GM10266 (cell line): ENCODE measurements around the gene CLIP3.
A peak's percentile ranks its signal among the peaks of the same experiment; 100 is the strongest.

Source experiments
- DNase-seq: peaks from one replicate; pipeline ENCODE4 v3.0.0; 2012; ENCODE audit errors: extremely low spot score
- TF ChIP-seq, protein P1 (sequence below): IDR thresholded peaks from 2 replicates; pipeline ENCODE4 v1.5.1; 2012; ENCODE audit warnings: mild to moderate bottlenecking, low read depth; ENCODE audit not compliant: control insufficient read depth, insufficient read depth; ENCODE audit errors: missing control alignments

Gene CLIP3

DNA sequence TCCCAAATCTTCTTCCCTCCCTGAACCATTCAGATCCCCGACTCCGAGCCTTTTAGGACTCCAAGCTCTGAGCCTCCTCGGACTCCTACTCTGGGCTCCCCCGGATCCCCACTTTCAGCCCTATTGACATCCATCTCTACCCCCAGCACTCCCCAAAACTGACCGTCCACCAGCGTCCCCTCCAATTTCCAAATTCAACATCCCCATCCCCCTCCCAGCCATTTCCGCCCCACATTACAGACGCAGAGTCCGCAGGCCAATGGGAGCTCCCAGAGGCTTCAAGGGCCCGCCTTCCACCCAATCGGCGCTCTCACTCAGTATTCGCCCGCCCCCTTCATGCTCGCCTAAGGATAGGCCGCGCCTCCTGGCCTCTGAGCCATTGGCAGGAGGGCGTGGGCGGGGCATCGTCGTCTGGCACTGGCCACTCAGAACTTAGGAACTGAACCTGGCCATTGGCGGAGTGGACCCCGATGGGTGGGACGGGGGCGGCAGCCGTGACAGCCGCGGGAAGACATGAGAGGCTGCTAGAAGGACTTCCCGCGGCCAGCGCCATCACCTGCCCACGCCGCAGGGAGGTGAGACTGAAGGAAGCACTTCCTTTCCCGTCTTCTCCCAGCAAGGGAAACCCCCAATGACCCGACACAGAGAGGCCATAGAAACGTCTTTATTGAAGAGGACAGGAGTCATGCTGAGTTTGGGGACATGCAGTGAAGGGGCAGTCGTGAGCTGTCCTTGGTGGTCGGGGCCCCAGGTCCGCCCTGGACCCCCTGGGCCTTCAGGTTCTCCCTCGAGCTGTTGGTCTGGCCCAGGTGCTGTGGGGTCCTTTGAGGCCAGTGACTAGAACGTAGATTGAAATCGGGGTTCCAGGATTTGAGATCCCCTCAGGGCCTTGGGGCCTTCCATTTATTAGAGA is 18.4 kb downstream of the CLIP3 start, which contains the start of gene ALKBH6:
TSS of gene ALKBH6 (minus strand) at position 202 of the 913 bp plus-strand sequence. CDS start 816 bp downstream, outside the sequence.
- peak; percentile 99 for DNase-seq
- TF ChIP-seq, protein P1, sequence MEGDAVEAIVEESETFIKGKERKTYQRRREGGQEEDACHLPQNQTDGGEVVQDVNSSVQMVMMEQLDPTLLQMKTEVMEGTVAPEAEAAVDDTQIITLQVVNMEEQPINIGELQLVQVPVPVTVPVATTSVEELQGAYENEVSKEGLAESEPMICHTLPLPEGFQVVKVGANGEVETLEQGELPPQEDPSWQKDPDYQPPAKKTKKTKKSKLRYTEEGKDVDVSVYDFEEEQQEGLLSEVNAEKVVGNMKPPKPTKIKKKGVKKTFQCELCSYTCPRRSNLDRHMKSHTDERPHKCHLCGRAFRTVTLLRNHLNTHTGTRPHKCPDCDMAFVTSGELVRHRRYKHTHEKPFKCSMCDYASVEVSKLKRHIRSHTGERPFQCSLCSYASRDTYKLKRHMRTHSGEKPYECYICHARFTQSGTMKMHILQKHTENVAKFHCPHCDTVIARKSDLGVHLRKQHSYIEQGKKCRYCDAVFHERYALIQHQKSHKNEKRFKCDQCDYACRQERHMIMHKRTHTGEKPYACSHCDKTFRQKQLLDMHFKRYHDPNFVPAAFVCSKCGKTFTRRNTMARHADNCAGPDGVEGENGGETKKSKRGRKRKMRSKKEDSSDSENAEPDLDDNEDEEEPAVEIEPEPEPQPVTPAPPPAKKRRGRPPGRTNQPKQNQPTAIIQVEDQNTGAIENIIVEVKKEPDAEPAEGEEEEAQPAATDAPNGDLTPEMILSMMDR = peak; percentile 11

DNA sequence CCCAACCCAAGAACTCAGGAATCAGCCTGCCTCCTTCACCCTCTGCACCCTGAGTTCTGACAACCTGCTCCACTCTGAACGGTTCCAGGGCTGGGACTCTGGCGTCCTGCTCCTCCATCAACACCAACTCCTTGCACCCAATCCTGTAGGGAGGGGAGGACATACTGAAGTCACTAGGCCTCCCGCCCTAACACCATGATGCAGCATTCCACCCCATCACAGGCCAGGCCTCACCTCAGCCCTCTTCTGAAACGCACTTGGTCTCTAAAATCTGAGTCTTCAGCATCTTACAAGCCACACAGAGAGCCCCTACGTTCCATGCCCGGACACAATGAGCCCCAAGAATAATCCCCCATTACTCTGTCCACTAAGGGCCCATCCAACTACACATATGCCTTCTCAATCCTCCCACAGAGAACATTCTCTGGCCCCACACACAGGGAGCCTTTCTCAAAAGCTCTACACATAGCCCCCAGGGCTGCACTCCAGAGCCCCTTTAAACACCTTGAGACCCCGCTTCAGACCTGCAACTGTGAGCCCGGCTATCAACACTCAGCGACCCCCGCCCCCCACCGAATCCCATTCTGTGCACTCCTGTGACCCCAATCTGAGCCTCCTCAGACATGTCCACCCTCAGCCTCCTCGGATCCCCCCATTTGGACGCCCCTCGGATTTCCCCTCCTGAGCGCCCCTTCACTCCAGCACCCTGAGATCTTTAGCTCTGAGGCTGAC is 19.2 kb downstream of the CLIP3 start:
- TF ChIP-seq, protein P1 = no peak
- no peak for DNase-seq

DNA sequence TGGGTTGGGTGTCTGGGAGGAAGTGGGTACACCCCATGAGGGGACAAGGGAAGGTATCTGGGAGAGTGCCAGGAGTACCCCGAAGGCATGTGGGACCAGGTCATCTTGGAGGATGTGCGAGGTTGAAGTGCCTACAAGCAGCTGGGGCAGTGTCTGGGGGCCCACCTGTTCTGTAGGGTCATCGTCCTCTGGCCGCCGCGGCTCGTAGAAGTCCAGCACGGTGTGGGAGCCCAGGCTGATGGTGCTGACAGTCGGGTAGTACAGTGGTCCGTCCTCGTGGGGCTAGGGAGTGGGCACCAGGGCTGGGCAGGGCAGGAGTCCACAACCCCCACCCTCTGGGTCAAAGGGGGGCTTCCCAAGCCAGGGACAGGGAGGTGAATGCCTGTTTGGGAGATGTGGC is 22.3 kb downstream of the CLIP3 start:
- no peak for DNase-seq
- TF ChIP-seq, protein P1 = no peak

DNA sequence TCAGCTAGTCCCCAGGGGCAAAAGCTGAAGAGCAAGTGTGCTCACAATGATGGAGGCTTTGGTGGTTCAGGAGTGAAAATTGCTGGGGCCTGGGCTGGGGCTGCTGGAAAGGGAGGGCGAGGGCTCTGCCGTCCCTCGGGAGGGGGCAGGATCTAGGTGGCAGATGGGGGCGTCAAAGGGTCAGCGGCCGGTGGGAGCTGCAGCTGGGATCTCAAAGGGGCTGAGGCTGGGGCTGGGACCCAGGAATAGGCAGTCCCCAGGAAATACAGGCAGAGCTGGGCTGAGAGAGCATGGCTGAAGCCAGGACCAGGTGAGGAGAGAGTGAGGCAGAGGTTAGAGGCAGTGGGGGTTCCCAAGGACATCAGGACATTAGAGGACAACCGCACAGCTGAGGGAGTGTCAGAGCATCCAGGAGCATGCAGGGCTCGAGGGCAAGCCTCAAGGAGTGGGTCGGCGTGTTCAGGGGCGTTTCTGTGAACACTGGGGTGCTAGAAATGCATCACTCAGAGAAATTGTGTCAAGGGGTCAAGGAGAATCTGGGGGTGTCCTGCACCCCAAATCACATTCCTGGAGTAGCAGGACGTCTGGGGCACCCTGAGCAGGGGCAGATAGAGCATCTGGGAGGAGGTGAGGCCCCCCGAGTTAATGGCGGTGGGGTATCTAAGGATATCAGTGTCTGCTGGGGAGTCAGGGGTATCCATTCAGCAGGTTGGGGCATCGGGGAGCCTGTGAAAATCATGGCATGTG is 22.9 kb downstream of the CLIP3 start:
- TF ChIP-seq, protein P1 = no peak
- DNase-seq = no peak

DNA sequence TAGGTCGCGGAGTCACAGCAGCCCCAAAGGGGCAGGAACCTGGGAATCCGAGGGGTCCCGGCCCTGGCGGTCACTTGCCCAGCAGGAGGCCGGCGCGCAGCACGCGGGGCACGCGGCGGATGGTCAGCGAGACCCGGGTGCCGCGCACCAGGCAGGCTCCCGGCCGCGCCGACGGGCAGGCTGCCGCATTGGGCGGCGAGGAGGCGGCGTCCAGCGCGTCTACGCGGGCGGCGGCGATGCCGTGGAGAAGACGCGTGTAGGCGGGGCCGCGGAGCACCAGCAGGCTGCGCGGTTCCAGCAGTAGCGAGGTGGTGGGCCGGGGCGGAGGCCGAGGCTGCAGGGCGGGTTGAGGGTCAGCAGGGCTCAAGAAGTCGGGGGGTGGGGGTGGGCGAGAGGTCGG is 23.5 kb downstream of the CLIP3 start:
- TF ChIP-seq, protein P1 = no peak
- peak; percentile 76 for DNase-seq

DNA sequence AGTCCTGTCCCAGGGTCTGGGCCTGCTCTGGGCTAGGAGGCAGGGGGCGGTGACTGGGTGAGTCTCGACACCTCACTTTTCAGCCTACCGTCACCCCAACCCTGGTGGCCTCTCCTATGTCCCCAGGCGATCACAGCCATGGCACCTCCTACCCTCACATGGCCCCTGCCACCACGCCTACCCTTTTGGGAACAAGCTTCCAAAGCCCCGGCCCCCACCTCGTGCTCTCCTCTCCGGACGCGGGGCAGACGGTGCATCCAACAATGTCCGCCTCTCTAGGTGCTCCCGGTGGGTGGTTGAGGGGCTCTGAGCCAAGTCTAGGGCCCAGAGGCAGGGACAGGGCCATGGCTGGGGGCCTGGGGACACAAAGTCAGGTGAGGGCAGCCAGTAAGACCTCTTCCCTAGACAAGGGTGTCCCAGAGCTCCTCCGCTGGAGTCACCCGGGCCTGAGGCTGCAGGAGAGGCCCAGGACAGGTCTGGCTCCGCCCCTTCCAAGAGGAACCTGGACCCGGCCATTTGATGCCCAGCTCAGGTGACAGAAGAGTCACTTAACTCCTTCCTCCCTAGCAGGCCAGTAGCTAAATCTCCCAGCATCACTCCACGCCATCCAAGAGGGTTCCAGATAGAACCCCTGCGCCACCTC is 24.2 kb downstream of the CLIP3 start, which contains the start of gene SYNE4:
TSS of gene SYNE4 (minus strand) at position 478 of the 643 bp plus-strand sequence. CDS start at position 346, 132 bp downstream.
- no peak for DNase-seq
- TF ChIP-seq, protein P1 = no peak
